Body of pancreas (tissue), 4 donors: ENCODE data around the gene NOC2L.

ENCODE experiments used
- POLR2A ChIP-seq, 3 donors: fragments of 450-650 bp; IDR thresholded peaks; one replicate each; pipeline ENCODE4 v1.6.1; 2016; ENCODE audit warnings: antibody characterized with exemption in 3 of 3, mild to moderate bottlenecking in 2 of 3
- TF ChIP-seq, protein P1 (sequence below), 7 experiments: fragments of 450-650 bp in 4 of 7; fragments of 200-600 bp in 3 of 7; sonication (generic) in 3 of 7; IDR thresholded peaks; one replicate each; pipeline ENCODE4 v1.5.1; 2016 to 2019; ENCODE audit warnings: antibody characterized with exemption in 7 of 7

DNA sequence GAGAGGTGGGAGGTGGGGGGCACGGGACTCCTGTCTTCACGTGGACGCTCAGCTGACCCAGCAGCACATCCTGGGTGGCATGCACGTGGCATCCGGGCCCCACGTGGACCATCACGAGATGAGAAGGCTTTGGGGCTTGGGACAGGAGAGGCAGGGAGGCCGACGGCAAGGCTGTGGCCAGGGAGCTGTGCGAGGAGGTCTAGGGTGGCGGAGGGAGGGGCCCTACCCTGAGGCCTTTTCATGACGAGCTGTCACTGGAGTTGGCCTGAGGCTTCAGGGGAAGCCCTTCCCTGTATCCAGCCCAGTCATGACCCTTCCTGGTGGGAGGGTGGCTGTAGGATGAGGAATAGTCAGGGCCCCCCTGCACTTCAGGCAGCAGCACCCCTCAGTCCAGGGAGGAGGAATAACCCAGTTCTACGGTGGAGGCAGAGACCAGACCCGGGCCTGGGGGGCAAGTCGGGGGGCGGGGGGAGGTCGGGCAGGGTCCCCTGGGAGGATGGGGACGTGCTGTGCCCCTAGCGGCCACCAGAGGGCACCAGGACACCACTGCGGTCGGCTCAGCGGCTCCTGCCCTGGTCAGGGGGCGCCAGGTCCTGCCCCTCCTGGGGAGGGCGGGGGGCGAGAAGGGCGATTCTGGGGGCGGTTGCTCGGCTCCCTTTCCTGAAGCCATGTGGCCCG, 24.9 kb upstream of the NOC2L start:
- TF ChIP-seq POLR2A (IDR thresholded peaks at IDR 0.05) = no peak
- TF ChIP-seq, protein P1, sequence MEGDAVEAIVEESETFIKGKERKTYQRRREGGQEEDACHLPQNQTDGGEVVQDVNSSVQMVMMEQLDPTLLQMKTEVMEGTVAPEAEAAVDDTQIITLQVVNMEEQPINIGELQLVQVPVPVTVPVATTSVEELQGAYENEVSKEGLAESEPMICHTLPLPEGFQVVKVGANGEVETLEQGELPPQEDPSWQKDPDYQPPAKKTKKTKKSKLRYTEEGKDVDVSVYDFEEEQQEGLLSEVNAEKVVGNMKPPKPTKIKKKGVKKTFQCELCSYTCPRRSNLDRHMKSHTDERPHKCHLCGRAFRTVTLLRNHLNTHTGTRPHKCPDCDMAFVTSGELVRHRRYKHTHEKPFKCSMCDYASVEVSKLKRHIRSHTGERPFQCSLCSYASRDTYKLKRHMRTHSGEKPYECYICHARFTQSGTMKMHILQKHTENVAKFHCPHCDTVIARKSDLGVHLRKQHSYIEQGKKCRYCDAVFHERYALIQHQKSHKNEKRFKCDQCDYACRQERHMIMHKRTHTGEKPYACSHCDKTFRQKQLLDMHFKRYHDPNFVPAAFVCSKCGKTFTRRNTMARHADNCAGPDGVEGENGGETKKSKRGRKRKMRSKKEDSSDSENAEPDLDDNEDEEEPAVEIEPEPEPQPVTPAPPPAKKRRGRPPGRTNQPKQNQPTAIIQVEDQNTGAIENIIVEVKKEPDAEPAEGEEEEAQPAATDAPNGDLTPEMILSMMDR (IDR thresholded peaks at IDR 0.05) = peak; percentile 54 to 98 (median 69)
